ENCODE data around the gene TENM3.

DNA sequence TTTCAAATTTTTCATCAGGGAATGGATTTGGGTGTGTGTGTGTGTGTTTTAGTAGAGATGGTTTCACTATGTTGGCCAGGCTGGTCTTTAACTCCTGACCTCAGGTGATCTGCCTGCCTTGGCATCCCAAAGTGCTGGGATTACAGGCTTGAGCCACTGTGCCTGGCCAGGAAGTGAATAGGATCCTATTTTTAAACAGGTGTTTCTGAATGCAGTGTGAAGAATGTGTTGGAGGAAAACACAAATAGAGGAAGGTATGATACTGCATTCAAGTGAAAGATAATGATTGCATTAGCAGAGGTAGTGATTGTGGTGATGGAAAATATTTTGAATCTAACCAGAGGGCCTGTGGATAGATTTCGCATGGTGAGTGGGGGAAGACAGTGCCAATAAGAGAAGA lies 189.6 kb downstream of the TENM3 start:
- TF ChIP-seq, protein P1, sequence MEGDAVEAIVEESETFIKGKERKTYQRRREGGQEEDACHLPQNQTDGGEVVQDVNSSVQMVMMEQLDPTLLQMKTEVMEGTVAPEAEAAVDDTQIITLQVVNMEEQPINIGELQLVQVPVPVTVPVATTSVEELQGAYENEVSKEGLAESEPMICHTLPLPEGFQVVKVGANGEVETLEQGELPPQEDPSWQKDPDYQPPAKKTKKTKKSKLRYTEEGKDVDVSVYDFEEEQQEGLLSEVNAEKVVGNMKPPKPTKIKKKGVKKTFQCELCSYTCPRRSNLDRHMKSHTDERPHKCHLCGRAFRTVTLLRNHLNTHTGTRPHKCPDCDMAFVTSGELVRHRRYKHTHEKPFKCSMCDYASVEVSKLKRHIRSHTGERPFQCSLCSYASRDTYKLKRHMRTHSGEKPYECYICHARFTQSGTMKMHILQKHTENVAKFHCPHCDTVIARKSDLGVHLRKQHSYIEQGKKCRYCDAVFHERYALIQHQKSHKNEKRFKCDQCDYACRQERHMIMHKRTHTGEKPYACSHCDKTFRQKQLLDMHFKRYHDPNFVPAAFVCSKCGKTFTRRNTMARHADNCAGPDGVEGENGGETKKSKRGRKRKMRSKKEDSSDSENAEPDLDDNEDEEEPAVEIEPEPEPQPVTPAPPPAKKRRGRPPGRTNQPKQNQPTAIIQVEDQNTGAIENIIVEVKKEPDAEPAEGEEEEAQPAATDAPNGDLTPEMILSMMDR (IDR thresholded peaks at IDR 0.05): no peak
- no peak for TF ChIP-seq POLR2A (IDR thresholded peaks at IDR 0.05)

All from lower leg skin (tissue), 3 donors.